ENCODE data around the gene MITF.

Gene MITF

DNA sequence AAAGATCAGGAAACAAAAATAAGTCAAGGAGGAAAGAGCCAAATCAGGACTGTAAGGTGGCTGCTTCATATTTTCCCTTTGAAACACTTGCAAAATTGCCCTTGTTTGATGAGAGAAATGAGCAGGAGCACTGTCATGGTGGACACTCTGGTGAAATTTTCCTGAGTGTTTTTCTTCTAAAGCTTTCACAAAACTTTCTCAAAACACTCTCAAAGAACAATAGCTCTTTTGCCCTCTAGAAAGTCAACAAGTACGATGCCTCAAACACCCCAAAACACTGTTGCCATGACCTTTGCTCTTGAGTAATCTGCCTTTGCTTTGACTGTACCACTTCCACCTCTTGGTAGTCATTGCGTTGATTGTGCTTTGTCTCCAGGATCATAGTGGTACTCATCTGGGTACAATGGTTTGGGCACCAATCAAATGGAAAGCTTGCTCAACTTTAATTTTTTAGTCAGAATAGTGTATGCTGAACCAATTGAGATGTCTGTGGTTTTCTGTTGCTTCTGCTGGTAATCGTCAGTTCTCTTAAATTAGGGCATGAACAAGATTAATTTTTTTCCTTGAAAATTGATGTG, 13.2 kb upstream of the MITF start:
- no peak for DNase-seq (ENCODE audit: low read depth)

DNA sequence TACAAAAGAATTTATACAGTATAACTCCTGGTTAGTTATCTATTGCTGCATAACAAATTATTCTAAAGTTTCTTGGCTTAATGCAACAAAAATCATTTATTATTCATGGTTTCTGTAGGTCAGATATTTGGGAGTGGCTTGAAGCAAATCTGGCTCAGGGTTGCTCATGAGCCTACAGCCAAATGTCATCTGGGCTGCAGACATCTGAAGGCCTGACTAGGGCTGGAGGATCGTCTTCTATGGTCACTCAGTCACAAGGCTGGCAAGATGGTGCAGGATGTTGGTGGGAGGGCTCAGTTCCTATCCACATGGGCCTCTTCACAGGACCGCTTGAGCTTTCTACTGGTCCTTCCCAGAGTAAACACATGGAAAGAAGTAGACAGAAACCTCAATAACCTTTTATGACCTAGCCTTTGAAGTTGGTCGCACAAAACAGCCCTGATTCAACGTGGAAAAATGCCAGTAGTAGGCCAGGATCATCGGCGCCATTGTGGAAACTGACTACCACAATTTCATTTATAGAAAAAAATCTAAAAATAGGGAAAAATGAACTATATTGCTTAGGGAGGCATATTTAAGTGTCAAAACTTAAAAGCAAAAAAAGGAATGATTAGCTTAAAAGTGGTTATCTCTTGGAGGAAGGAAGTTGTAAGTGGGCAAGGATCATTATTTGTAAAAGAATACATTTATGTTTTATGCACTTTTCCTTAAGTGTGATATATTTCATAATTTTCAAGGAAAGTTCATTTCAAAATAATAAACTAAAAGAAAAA, 9.9 kb upstream of the MITF start:
- DNase-seq (ENCODE audit: low read depth) = no peak

DNA sequence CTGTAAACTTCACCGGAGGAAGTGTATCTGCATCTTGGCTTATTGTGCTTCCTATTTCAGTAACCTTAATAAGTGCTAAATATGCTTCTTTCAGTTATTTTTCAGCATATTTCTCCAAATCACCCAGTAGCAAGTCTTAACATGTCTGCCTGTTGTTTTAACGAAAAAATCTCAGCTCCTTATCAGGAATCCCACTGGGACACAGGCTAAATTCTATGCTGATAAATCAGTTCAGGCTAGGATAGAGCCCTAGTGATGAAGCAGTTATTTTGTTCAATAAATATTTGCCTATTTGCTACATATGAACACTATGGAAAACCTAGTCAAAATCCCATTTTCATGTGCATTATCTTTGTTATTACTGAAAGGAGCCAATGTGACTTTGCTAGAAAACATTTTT, 8.2 kb upstream of the MITF start:
- no peak for DNase-seq (ENCODE audit: low read depth)

DNA sequence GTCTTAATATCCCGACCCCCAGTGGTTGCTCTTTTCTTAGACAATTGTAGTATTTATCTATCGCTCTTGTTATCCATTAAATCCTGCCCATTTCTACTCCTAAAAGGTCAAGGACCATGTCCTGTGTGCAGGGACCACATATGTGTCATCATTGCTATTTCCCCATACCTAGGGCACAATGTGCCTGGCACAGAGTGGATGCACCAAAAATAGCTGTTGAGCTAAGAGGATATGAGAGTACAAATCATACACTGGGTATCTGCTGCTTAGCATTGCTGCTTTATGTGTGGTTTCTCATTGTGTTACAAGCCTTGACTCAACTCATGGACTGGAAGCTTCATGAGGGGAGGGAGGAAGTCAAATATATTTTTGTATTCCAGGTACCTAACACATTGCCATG, 3.4 kb upstream of the MITF start:
- no peak for DNase-seq (ENCODE audit: low read depth)

DNA sequence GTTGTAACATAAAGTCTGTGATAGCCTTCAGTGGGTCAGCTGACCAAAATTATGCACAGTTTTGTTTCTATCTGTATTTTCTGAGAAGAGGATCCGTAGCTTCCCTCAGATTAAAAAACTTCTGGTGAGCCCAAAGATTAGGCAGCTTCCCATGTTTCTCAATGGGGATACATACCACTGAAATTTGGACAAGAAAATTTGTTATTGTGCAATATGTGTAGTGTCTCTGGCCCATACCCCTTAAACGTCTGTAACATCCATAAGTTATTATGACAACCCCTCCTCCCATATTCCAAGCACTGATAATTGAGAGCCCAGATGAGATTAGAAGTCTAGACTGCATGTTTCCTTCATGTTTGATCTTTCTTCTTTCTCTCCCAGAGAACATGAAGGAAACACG, 1.9 kb upstream of the MITF start:
- no peak for DNase-seq (ENCODE audit: low read depth)

DNA sequence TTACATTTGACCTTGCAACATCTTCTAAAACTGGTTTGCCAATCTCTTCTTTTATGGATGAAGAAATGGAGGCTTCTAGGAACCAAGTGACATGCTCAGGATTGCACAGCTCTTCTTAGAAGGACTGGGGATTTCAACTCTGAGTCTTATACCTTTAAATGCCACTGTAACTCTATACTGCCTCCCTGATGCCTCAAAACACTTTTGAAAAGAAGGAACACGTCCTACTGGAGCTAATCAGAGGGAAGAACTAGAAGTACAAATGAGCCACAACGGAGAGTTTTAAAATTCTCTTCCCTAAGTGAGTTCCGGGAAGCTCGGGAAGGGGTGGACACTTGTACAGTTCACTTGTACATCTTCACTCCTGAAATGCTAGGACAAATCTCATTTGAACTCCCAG, 949 bp upstream of the MITF start:
- DNase-seq (ENCODE audit: low read depth) = no peak

DNA sequence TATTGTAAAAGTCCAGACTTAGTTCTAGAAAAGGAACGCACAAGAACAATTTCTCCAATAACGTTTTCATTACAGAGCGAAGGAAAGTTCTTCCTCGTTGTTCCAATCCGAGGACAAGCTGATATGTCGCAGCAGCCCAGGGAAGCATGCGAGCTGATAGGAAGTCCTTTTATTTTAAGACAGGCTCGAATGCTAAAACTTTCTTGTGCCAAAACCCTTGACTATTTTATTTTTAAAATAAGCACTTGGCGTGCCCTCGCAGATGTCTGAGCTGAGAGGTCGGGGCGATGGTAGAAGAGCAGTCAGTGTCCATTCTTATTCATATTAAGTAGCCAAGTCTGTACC, 433 bp upstream of the MITF start:
- DNase-seq (ENCODE audit: low read depth) = no peak

DNA sequence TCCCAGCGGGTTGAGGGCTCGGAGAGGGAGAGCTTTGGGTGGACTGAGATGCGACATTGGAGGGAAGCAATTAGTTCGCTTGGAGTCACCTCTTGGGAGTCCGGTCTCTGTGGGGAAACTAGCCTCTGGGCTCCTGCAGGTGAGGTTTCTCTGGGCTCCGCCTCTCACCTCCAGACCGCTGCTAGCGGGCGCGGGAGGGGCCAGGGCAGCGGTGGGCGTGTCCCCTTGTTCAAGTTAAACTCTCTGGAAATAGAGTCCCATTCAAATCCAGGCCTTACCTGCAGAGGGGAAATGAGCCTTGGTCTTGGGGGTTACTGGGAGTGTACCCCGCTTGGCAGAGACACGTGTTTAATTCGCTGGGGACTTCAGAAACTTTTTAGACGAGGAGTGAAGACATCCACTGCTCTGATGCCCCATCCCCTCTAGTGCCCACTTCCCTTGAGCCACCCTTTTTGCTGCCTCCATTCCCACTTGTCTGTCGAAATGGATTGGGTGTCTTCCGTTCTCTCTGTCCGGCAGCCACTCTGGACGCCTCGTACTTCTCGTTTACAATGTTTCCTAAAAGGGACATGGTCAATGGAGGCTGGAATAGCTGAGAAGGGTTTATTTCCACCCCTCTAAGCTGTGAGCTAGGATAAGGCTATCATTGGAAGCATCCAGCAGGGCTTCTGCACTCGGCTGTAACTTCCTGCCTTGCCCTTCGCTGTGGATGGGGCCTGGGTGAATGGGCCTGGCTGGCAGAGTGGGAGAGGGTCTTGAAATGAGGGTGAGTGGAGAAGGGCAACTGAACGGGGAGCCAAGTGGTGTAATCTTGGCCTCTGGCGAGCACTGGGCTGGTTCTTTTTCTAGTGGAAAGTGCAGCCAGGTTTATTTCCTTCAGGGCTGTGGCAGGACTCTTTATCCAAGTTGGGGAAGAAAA, 1.1 kb downstream of the MITF start:
- no peak for DNase-seq (ENCODE audit: low read depth)

DNA sequence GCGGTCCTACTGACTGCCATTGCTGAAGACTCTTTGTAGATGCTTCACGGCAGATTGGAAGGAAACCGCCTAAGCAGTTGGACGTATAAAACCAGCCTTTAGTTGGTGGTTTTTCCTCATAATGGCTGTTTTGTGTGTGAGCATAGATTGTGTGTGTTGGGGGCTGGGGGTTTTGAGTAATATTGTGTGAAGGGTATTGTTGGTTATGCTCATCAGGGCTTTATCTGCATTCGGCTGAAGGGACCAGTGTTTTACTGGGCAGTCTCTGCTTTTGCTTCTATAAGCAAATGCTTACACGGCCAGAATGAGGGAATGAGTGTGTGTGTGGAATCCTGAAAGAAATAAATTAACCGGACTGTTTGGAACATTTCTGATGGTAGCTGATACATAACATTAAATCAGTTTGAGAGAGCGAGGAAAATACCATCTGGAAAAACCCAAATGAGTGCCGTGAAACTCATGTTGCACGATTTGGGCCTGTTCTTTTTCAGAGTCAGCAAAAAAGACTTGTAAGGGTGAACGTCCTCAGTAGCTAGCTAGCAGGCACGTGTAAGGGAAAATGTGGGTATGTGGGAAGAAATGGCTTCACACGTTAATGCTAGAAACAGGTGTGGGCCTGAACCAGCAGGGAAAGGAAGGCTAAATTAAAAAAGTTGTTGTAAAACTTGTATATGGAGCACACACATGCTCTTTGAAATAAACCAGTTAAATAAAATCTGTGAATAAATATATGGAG, 1.9 kb downstream of the MITF start:
- no peak for DNase-seq (ENCODE audit: low read depth)

DNA sequence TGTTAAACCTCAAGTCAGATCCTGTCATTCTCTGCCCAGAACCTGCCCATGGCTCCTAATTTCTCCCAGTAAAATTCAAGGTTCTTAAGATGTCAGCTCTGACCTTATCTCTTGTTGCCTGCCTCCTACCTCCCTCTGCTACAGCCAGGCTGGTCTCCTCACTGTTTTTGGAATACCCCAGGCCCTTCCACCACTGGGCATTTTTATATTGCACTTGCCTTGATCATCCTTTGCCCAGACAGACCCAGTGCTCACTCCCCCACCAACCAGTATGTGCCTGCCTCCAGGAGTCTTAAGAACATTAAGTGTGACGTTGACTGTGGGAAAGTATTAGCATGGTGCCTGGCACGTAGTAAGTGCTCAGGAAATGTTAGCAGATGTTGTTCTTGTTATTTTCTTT, 3.1 kb downstream of the MITF start:
- no peak for DNase-seq (ENCODE audit: low read depth)

DNA sequence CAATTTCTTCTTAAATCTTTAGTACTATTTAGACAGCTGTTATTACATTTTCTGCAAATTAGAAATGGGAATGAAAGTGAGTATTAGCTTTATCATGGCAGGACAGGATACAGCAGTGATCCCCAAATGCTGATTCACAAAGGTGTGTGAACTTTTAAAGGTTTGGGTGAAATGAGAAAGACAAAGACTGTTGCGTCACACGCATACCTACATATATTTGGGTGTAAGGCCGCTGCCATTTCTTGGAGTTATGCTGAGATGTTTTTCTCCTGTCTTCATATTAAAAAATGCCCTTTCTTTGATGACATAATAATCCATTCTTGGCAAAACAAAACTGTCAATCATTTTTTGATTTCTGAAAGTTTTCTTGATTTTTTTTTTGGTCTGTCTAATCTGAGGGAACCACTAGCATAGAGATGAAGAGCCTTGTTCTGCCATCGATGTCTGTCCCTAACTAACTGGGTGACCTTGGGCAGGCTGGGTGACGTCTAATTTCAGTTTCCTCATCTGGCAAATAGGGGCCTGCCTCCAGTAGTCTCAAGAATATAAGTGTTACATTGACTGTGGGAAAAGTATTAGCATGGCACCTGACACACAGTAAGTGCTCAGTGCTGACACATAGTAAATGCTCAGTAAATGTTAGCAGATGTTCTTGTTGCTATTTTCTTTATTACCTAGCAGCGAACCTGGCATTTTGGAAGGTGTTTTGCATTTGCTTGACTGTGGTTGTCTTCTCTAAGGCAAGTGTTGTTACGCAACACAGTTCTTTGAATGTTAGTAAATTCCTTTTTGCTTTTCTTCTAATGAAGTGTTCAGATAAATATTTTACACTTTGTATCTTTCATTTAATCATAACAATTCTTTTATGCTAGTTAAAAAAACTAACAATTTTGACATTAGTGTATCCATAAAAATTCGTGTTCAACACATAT, 5.0 kb downstream of the MITF start:
- no peak for DNase-seq (ENCODE audit: low read depth)

DNA sequence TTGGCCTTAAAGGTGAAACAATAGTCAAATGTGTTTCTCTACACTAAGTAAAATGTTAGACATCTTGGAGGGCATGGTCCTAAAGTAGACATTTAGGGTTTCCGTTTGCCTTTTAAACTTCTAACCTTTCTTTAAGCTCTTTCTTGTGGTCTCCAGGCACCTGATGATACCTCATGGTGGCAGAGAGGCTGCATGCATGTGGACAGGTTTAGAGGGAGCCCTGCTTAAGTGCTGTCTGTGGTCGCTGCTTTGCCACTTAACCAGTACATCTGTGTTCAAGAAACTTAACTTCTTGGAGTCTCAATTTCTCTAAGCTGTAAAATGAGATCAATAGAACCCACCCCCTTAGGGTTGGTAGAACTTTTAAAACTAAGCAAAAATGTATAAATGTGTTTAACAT, 6.2 kb downstream of the MITF start:
- no peak for DNase-seq (ENCODE audit: low read depth)

DNA sequence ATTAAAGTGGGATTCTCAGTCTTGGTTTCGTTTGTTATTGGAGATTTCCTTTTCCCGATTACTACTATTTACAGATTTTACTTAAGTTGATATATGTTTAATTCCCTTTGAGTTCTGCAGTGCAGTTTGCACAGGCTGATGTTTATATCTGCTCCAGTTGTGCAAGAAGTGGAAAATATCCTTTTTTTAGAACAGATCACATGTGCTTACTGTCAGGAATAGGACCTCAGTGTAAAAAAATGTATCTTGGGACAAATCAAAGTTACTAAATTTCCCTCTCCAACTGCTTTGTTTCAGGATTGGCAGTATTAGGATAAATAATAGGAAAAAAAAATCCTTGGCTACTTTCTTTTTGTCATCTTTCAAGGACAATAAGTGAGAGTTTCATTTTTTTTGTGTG, 6.9 kb downstream of the MITF start:
- DNase-seq (ENCODE audit: low read depth) = no peak

DNA sequence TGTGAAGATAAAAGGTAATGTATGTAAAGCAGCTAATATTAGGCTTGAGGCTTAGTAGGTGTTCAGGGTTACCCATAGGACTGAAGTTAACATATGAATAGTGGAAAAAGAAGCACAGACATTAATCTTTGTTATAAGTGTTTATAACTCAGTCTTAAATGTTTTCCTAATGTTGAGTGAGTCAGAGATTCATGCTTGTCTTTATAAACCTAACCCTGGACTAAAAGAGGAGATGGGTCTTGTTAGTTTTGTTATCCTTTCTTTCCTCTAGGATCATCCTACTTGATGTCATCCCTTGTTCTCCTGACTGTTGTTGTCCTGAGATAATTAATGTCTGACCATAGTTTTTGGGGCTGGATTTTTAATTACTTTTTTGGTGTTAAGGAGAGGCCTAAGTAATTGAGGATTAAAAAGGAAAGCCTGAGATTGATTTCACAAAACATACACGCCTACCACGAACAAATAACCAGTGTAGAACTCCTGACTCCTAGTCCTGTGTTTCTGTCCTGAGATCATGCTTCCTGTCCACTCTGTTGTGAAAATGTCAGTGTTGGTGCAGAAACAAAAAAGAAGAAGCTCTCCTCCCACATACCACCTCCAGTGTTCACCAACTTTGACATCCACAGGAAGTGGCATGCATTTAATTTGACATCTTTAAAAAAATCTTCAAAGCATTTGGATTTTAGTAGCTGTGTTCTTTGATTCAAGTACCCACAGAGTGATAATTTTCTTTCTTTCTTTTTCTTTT, 8.4 kb downstream of the MITF start:
- no peak for DNase-seq (ENCODE audit: low read depth)

DNA sequence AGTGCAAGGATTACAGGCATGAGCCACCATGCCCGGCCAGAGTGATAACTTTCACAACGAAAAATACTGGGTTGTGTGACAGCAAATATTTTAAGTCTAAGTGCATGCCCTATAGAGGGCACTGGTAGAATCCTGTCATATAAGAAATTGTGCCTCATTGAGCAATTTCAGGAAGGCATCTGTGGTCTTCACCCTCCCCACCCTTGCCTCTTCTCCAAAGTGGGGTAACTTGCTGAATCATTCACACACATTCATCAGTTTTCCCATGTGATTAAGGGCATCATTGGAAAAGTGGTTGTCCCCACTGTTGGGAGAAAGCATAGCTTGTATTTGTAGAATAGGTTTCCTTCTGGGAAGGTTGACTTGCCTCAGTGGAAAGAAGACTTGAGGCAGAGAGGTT, 9.2 kb downstream of the MITF start:
- no peak for DNase-seq (ENCODE audit: low read depth)

DNA sequence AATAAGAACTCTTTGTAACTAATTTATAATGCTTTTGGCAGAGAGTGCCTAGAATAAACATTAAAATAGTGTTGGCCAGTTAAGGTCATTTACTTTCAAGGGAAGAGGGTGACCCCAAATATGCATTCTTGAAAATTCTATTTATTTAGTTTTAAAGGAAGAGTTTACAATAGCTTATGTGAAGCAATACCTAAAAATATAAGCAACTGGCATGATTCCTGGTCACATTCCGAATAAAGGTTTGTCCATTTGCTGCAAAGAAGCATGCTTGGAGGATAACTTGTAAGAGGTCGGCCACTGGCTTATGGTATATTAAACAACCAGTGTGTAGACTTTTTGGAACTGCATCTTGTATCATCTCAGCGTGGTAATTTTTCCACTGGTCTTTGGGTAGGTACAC, 10.2 kb downstream of the MITF start:
- DNase-seq (ENCODE audit: low read depth) = no peak

DNA sequence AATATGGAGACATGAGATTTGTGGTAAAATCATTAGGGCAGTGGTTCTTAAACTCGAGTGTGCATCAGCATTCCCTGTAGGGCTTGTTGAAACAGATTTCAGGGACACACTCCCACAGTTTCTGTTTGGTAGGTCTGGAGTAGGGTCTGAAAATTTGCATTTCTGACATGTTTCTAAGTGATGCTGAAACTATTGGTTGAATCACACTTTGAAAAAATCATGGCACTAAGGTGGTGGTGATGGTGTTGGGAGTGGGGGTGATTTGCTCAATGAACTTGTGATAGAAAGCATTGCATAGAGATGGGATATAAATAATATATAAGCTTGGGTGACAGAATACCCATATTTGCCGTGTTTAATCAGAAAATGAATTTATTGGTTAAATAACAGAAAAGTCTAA, 11.3 kb downstream of the MITF start:
- no peak for DNase-seq (ENCODE audit: low read depth)

DNA sequence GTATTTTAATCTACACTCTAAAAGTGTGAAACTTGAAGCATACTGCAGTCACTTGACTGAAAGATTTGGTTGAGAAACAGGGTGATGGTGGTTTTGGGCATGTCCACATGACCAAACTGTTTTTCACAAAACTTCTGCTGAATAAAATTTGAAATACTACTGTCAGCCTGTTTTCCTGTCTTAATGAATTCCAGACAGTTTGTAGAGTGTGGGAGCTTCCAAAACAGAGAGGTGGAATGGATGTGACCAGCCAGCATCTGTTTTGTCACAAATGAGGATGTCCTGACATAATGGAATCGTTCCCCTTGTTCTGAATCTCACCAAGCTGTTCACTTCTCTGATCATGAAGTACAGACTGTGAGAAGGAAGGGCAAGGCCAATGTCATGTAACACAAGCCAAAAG, 11.8 kb downstream of the MITF start:
- no peak for DNase-seq (ENCODE audit: low read depth)

DNA sequence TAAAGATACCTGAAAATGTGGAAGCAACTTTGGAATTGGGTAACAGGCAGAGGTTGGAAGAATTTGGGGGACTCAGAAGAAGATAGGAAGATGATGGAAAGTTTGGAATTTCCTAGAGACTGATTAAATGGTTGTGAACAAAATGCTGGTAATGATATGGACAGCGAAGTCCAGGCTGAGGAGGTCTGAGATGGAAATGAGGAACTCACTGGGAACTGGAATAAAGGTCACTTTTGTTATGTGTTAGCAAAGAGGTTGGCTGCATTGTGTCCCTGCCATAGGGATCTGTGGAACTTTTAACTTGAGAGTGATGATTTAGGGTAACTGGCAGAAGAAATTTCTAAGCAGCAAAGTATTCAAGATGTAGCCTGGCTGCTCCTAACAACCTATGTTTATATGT, 13.0 kb downstream of the MITF start:
- no peak for DNase-seq (ENCODE audit: low read depth)

DNA sequence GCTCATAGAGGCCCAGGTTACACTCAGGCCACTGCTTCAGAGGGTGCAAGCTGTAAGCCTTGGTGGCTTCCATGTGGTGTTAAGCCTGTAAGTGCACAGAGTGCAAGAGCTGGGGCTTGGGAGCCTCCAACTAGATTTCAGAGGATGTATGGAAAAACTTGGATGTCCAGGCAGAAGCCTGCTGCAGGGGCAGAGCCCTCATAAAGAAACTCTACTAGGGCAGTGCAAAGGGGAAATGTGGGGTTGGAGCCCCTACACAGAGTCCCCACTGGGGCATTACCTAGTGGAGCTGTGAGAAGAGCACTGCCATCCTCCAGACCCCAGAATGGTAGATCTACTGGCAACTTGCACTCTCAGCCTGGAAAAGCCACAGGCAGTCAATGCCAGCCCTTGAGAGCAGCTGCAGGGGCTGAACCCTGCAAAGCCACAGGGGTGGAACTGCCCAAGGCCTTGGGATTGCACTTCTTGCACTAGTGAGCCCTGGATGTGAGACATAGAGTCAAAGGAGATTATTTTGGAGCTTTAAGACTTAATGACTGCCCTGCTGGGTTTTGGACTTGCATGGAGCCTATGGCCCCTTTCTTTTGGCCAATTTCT, 14.0 kb downstream of the MITF start:
- no peak for DNase-seq (ENCODE audit: low read depth)
